ENCODE results near the gene ERC1. TPM values are rescaled to one million over a fixed set of nuclear protein-coding genes. Genes with fewer than 3 reads are reported as not detected.
A peak's percentile ranks its signal among the peaks of the same experiment; 100 is the strongest.

ERC1 gene
- total and polyA plus RNA-seq, 2 donors (not counting 1 experiment from before 2014, with no cell fraction given), result 19.7 to 34.5 TPM

GRCh38 chr12:1523558-1524050, 532.6 kb downstream of the ERC1 start:
- Histone ChIP-seq H3K4me1 (ENCODE audit: control insufficient read depth, extremely low read depth, insufficient read depth, low read length) (peaks cover 20% of the 10 kb centered on the region), H3K4me2 (ENCODE audit: extremely low read depth, insufficient read depth, low read length) (no peak overlapping the region), H2AFZ (ENCODE audit: low read length) (no peak overlapping the region), H3K36me3 (ENCODE audit: control insufficient read depth, insufficient read depth, low read length) (no peaks in the 10 kb centered on the region), H4K20me1 (ENCODE audit: control insufficient read depth, extremely low read depth, insufficient read depth, low read length) (no peaks in the 10 kb centered on the region), H3K79me2 (ENCODE audit: control insufficient read depth, insufficient read depth, low read length) (no peaks in the 10 kb centered on the region), H3K9me3 (ENCODE audit: control insufficient read depth, insufficient read depth, low read depth, low read length) (no peaks in the 10 kb centered on the region), H3K27ac (ENCODE audit: insufficient read depth, low read length) (no peak overlapping the region), H3K4me3 (replicated peaks in 1 of 4; ENCODE audit: control extremely low read depth in 1 of 4, insufficient read depth in 1 of 4, low read depth in 3 of 4, low read length in 4 of 4) (no peak overlapping the region), H3K27me3 (ENCODE audit: control insufficient read depth, insufficient read depth, low read length) (no peaks in the 10 kb centered on the region), H3K9ac (ENCODE audit: insufficient read depth, low read length) (no peak overlapping the region)
- TF ChIP-seq EZH2 (IDR thresholded peaks at IDR 0.05; ENCODE audit: low read length, missing control alignments), result no peak
- TF ChIP-seq CTCF (conservative IDR thresholded peaks at IDR 0.05 in 1 of 2, IDR thresholded peaks at IDR 0.05 in 1 of 2; ENCODE audit: low read depth in 1 of 2, low read length in 2 of 2), result no peak
- no peak for DNase-seq (ENCODE audit: low read depth in 2 of 2)

GRCh38 chr12:1525858-1526257, 534.8 kb downstream of the ERC1 start:
- Histone ChIP-seq H3K9me3 (ENCODE audit: control insufficient read depth, insufficient read depth, low read depth, low read length) (no peaks in the 10 kb centered on the region), H3K9ac (ENCODE audit: insufficient read depth, low read length) (no peak overlapping the region), H2AFZ (ENCODE audit: low read length) (no peak overlapping the region), H3K4me3 (replicated peaks in 1 of 4; ENCODE audit: control extremely low read depth in 1 of 4, insufficient read depth in 1 of 4, low read depth in 3 of 4, low read length in 4 of 4) (no peak overlapping the region), H3K4me2 (ENCODE audit: extremely low read depth, insufficient read depth, low read length) (no peak overlapping the region), H3K27ac (ENCODE audit: insufficient read depth, low read length) (no peak overlapping the region), H3K27me3 (ENCODE audit: control insufficient read depth, insufficient read depth, low read length) (no peaks in the 10 kb centered on the region), H3K79me2 (ENCODE audit: control insufficient read depth, insufficient read depth, low read length) (peaks cover 12% of the 10 kb centered on the region), H3K36me3 (ENCODE audit: control insufficient read depth, insufficient read depth, low read length) (no peaks in the 10 kb centered on the region), H4K20me1 (ENCODE audit: control insufficient read depth, extremely low read depth, insufficient read depth, low read length) (no peaks in the 10 kb centered on the region), H3K4me1 (ENCODE audit: control insufficient read depth, extremely low read depth, insufficient read depth, low read length) (peaks cover 8% of the 10 kb centered on the region)
- TF ChIP-seq CTCF (conservative IDR thresholded peaks at IDR 0.05 in 1 of 2, IDR thresholded peaks at IDR 0.05 in 1 of 2; ENCODE audit: low read depth in 1 of 2, low read length in 2 of 2), result no peak
- no peak for TF ChIP-seq EZH2 (IDR thresholded peaks at IDR 0.05; ENCODE audit: low read length, missing control alignments)
- DNase-seq (ENCODE audit: low read depth in 2 of 2), result no peak

- peak; percentile 51 to 87 for DNase-seq (ENCODE audit: low read depth in 2 of 2)
- H3K4me2 ChIP-seq (ENCODE audit: extremely low read depth, insufficient read depth, low read length), result peak overlapping the region; percentile 1
- H2AFZ ChIP-seq (ENCODE audit: low read length), result peak overlapping the region; percentile 15
- H3K9me3 ChIP-seq (ENCODE audit: control insufficient read depth, insufficient read depth, low read depth, low read length), result no peaks in the 10 kb centered on the region
- H4K20me1 ChIP-seq (ENCODE audit: control insufficient read depth, extremely low read depth, insufficient read depth, low read length), result no peaks in the 10 kb centered on the region
- H3K36me3 ChIP-seq (ENCODE audit: control insufficient read depth, insufficient read depth, low read length), result no peaks in the 10 kb centered on the region
- H3K27me3 ChIP-seq (ENCODE audit: control insufficient read depth, insufficient read depth, low read length), result no peaks in the 10 kb centered on the region
- H3K27ac ChIP-seq (ENCODE audit: insufficient read depth, low read length), result peak overlapping the region; percentile 14
- H3K4me3 ChIP-seq (replicated peaks in 1 of 4; ENCODE audit: control extremely low read depth in 1 of 4, insufficient read depth in 1 of 4, low read depth in 3 of 4, low read length in 4 of 4), result no peak overlapping the region
- H3K79me2 ChIP-seq (ENCODE audit: control insufficient read depth, insufficient read depth, low read length), result peaks cover 30% of the 10 kb centered on the region
- no peak overlapping the region for H3K9ac ChIP-seq (ENCODE audit: insufficient read depth, low read length)
- no peak for TF ChIP-seq EZH2 (IDR thresholded peaks at IDR 0.05; ENCODE audit: low read length, missing control alignments)
- TF ChIP-seq CTCF (conservative IDR thresholded peaks at IDR 0.05 in 1 of 2, IDR thresholded peaks at IDR 0.05 in 1 of 2; ENCODE audit: low read depth in 1 of 2, low read length in 2 of 2), result no peak
- peaks cover 12% of the 10 kb centered on the region for H3K4me1 ChIP-seq (ENCODE audit: control insufficient read depth, extremely low read depth, insufficient read depth, low read length)
These were observed 536.8 kb downstream of the ERC1 start for GRCh38 chr12:1527789-1528188.
